HG02642 (cell line): ENCODE data around the gene AGAP3.

Source experiments
- ATAC-seq: cut with Tn5 transposase; IDR thresholded peaks from one replicate; pipeline ENCODE4 v1.9.1; 2021; ENCODE audit warnings: mild to moderate bottlenecking; ENCODE audit not compliant: unreplicated experiment, poor library complexity

AGAP3 gene

GRCh38 chr7:151071032-151071866, 15.0 kb upstream of the AGAP3 start:
- no peak for ATAC-seq

GRCh38 chr7:151073990-151074389, 12.3 kb upstream of the AGAP3 start:
- ATAC-seq: no peak

GRCh38 chr7:151074817-151075661, 11.2 kb upstream of the AGAP3 start:
- no peak for ATAC-seq

GRCh38 chr7:151075662-151075971, 10.7 kb upstream of the AGAP3 start:
- no peak for ATAC-seq

- no peak for ATAC-seq
Observed at GRCh38 chr7:151075978-151076426, 10.3 kb upstream of the AGAP3 start.

GRCh38 chr7:151076863-151077704, 9.2 kb upstream of the AGAP3 start:
- ATAC-seq: no peak

- ATAC-seq: no peak
Observed at GRCh38 chr7:151077705-151078232, 8.5 kb upstream of the AGAP3 start.

- ATAC-seq: no peak
Observed at GRCh38 chr7:151078233-151079040, 7.8 kb upstream of the AGAP3 start.

- ATAC-seq: no peak
Observed at GRCh38 chr7:151079199-151079910, 6.9 kb upstream of the AGAP3 start.

- peak; percentile 1 for ATAC-seq
Observed at GRCh38 chr7:151080067-151080521, 6.2 kb upstream of the AGAP3 start.

- peak; percentile 78 for ATAC-seq
Observed at GRCh38 chr7:151080522-151081169, 5.6 kb upstream of the AGAP3 start, which contains the start of gene FASTK. FASTK (minus strand) TSS chr7:151080809; CDS start chr7:151080766, 43 bp downstream.

GRCh38 chr7:151081170-151082101, 4.8 kb upstream of the AGAP3 start:
- ATAC-seq: no peak

- ATAC-seq: no peak
Observed at GRCh38 chr7:151082141-151083070, 3.9 kb upstream of the AGAP3 start.

GRCh38 chr7:151083071-151083823, 3.0 kb upstream of the AGAP3 start, which contains the start of gene TMUB1:
TMUB1 (minus strand) TSS chr7:151083493; CDS start chr7:151082563, 930 bp downstream.
- ATAC-seq: peak; percentile 53

GRCh38 chr7:151083824-151084160, 2.5 kb upstream of the AGAP3 start:
- no peak for ATAC-seq
